ENCODE results near the gene EPHB2.

Gene EPHB2

GRCh38 chr1:22935433-22935832 lies 224.8 kb downstream of the EPHB2 start:
- no peak for TF ChIP-seq REST (IDR thresholded peaks at IDR 0.05; ENCODE audit: insufficient read depth in 1 of 2, low read depth in 2 of 2, low read length in 2 of 2)
- TF ChIP-seq SIN3A (IDR thresholded peaks at IDR 0.05; ENCODE audit: borderline replicate concordance, insufficient read depth, low read length), result no peak
- no peak for TF ChIP-seq TAF1 (IDR thresholded peaks at IDR 0.05; ENCODE audit: borderline replicate concordance, insufficient read depth, low read length)
- TF ChIP-seq POLR2AphosphoS5 (IDR thresholded peaks at IDR 0.05; ENCODE audit: low read depth, low read length), result no peak
- TF ChIP-seq FOXP2 (optimal IDR thresholded peaks at IDR 0.05; ENCODE audit: borderline replicate concordance, extremely low read depth, extremely low read length, insufficient read depth), result no peak

GRCh38 chr1:22936681-22937080 lies 226.0 kb downstream of the EPHB2 start:
- TF ChIP-seq TAF1 (IDR thresholded peaks at IDR 0.05; ENCODE audit: borderline replicate concordance, insufficient read depth, low read length) (no peak), SIN3A (IDR thresholded peaks at IDR 0.05; ENCODE audit: borderline replicate concordance, insufficient read depth, low read length) (no peak), REST (IDR thresholded peaks at IDR 0.05; ENCODE audit: insufficient read depth in 1 of 2, low read depth in 2 of 2, low read length in 2 of 2) (no peak), POLR2AphosphoS5 (IDR thresholded peaks at IDR 0.05; ENCODE audit: low read depth, low read length) (no peak)

- TF ChIP-seq FOXP2 (optimal IDR thresholded peaks at IDR 0.05; ENCODE audit: borderline replicate concordance, extremely low read depth, extremely low read length, insufficient read depth) (no peak), REST (IDR thresholded peaks at IDR 0.05; ENCODE audit: insufficient read depth in 1 of 2, low read depth in 2 of 2, low read length in 2 of 2) (no peak), POLR2AphosphoS5 (IDR thresholded peaks at IDR 0.05; ENCODE audit: low read depth, low read length) (no peak), SIN3A (IDR thresholded peaks at IDR 0.05; ENCODE audit: borderline replicate concordance, insufficient read depth, low read length) (no peak)
These were observed 230.6 kb downstream of the EPHB2 start for GRCh38 chr1:22941257-22941656.

GRCh38 chr1:22944346-22945055 lies 233.9 kb downstream of the EPHB2 start:
- TF ChIP-seq REST (IDR thresholded peaks at IDR 0.05; ENCODE audit: insufficient read depth in 1 of 2, low read depth in 2 of 2, low read length in 2 of 2) (no peak), SIN3A (IDR thresholded peaks at IDR 0.05; ENCODE audit: borderline replicate concordance, insufficient read depth, low read length) (no peak), POLR2AphosphoS5 (IDR thresholded peaks at IDR 0.05; ENCODE audit: low read depth, low read length) (no peak), FOXP2 (optimal IDR thresholded peaks at IDR 0.05; ENCODE audit: borderline replicate concordance, extremely low read depth, extremely low read length, insufficient read depth) (no peak), TAF1 (IDR thresholded peaks at IDR 0.05; ENCODE audit: borderline replicate concordance, insufficient read depth, low read length) (no peak)

Data from PFSK-1 (cell line).